Stimulated activated CD4-positive, alpha-beta T cell treated with anti-CD3 and anti-CD28 coated beads, Interleukin-4, amount 100 ng/mL, for 24 hours (primary cell): Measurements from ENCODE around the gene CDC42EP1.

Source experiments
- DNase-seq: peaks from one replicate; pipeline ENCODE4 v3.0.0-alpha.2; 2020

Gene CDC42EP1

DNA sequence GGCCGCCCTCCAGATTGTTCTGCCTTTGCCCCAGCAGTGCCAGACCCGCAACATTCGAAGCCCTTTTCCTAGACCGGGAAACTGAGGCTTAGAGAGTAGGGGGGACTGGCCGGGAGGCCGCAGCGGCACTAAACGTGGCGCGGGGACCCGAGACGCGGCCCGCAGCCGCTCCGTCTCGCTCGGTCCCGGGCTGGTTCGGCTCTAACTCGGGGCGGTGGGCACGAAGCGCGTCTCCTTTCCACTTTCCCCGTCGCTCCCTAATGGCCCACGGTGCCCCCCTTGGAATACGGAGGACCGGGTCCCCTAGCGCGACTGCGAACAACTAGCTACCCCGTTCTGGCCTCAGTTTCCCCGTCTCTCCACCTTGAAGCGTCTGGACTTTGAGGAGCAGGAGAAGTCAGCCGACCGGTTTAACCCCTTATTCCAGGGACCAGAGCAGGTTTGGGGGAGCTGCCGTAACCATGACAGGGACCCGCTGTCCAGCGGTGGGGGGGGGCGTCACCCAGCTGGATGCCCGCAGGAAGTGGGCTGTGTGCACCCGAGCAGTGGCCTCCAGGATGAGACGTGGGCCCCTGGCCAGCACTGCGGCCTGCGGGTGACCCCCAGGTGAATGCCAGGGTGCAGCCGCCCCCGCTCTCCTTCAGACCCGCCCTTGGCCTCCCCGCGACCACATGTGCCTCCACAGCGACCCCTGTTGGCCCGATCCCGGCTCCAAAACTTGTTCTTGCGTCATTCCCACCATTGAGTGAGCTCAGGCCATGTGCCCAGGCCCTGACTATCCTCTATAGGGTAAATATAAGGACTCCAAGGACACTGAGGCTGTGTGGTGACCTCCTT lies 1.1 kb downstream of the CDC42EP1 start:
- peak; percentile 83 for DNase-seq

DNA sequence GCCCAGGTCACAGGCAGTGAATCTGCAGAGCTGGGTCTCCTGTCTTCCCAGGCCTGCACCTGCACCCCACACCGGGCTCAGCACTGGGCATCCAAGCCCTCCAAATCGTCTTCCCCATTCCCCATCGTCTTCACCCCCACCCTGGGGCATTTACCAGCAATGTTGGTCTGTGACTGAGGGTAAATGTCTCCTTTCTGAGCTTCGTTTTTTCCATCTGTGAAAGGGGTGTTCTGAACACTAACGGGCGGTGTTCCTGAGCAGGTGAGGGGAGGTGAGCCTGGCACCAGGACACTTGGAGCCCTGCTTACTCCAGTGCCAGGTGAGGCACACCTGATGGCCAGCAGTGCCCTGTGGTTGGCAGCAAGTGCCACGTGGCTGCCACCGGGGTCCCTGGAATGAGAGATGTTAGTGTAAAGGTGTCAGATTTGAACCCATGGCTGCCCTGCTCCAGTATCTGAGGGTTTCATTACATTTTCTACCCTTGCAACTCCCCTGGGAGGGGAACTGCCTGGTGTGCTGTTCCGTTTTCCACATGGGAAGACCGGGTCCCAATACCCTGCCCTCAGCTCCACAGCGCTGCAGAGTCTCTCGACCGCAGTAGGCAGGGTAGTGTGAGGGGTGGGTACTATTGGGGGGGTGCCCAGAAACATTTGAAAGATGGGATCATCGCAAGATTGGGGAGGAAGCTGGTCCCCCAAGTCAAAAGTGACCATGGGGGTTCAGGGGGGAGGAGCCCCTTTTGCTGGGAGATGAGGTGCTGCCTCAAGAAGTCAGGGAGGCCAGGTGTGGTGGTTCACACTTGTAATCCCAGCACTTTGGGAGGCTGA lies 2.0 kb downstream of the CDC42EP1 start:
- DNase-seq = no peak

DNA sequence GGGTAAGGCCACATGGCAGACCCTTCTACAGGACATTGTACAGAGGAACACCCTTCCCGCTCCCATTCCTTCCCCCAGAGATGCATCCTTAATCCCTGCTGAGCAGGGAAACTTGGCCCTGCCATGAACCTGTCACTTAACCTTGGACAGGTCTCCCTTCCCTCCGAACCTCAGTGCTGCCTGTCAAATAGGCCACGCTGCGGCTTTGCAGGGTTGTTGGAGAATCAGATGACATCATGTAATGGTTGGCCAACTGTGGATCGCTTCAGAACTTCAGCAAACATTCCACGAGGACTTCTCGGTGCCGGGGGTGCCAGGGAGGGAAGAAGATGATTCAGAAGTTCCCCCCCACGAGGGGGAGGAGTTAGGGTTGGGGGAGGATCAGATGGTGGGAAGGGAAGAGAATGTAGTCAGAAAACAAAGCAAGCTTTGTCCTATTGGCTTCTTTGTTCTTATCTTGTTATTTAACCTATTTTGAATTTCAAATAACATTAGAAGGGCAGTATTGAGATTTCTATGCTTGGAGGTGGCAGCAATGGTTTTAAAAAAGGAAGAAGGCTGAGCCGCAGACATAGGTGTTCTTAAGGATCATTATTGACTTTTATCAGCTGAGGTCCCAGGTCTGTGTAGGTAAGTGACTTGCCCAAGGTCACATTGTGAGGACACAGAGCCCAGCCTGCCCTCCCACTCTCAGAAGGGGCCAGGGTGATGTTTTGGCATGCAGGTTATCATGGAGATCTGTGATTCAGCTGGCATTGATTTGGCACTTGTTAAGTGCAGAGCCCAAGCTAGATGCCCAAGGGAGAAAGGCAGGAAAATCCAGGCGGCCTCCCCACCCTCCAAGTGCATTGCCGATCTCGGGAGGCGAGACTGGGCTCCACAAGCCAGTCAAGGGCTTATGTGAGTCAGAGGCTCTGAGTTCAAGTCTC lies 3.1 kb downstream of the CDC42EP1 start:
- DNase-seq = no peak

DNA sequence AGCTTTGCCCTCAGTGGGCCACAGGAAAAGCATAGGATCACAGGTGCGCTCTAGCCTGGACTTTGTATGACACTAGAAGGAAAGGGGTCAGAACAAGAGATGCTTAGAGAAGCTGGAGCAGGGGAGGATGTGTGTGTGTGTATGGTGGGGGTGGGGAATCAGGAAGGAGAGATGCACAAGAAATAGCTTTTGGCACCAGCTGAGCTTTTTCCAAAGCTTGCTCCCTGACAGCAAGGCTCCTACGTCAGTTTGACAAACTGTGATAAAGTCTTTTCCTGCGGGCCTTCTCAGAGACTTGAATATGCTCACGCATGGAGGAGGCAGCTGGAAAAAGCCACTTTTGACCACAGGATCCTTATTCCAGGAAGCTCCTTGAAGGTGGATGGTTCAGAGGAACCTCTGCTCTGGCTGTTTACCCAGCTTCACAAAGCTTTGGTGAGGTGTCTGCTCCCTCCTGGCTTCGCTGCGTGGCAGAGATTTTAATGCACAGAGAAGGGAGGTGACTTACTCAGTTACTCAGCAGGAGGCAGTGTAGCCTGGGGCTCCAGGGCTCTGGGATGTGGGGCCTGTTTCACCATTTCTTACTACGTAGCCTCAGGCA lies 3.9 kb downstream of the CDC42EP1 start:
- DNase-seq = no peak

DNA sequence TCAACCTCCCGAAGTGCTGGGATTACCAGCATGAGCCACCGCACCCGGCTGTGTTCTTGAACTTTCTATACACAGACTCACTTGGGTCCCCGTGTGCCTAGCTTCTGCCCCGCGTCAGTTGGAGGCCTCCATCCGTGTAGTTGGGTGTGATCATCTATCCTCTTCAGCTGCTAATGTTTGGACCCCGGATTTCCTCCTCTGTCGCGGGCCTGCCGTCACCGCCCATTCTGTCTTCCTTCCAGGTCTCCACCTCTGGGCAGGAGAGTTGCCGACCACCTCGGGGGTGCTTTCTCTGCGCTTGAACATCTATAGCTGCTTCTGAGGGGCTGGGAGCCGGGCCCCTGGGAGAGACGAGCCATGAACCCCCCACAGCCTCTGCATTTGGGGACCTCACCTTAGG lies 5.5 kb downstream of the CDC42EP1 start:
- no peak for DNase-seq

DNA sequence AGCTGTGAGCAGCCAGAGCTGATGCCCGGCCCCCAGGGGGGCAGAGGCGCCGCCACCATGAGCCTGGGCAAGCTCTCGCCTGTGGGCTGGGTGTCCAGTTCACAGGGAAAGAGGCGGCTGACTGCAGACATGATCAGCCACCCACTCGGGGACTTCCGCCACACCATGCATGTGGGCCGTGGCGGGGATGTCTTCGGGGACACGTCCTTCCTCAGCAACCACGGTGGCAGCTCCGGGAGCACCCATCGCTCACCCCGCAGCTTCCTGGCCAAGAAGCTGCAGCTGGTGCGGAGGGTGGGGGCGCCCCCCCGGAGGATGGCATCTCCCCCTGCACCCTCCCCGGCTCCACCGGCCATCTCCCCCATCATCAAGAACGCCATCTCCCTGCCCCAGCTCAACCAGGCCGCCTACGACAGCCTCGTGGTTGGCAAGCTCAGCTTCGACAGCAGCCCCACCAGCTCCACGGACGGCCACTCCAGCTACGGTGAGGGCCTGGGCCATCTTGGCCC lies 6.1 kb downstream of the CDC42EP1 start:
- peak; percentile 14 for DNase-seq

DNA sequence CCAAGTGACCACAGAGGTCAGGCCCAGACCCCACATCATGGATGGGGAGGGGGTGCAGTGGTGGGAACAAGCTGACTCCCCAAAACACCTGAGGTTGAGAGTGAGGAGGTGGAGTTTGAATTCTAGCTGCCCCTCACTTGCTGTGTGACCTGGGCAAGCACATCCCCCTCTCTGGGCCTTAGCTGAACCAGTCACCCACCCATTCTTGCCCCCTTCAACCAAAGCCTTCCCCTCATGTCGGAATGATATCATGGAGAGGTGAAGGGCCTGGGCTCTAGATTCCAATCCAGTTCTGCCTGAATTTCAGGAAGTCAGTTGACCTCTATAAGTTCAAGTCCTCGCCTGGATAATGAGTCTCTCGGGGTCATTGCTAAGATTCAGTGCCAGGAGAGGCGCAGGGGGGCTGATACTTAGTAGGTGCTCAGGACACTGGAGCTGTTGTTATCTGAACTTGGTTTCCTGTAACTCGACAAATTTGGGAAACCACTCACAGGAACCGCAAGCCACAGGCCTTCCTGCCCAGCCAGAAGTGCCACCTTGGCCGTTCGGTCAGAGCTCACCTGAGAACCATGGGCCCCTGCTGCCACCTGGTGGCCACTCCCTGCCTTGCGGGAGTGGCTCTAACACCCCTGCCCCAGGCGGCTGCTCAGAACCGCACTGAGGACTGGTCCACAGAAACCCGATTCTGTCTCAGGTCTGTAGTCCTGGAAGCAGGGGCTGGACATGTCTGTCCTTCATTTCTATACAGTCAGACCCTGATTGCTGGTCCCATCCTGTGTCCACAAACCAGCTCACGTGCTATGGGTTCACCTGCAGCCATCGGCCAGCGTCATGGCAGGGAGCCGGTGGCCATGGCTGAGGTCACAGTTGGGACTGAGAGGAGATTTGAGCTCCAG lies 6.9 kb downstream of the CDC42EP1 start:
- peak; percentile 90 for DNase-seq

DNA sequence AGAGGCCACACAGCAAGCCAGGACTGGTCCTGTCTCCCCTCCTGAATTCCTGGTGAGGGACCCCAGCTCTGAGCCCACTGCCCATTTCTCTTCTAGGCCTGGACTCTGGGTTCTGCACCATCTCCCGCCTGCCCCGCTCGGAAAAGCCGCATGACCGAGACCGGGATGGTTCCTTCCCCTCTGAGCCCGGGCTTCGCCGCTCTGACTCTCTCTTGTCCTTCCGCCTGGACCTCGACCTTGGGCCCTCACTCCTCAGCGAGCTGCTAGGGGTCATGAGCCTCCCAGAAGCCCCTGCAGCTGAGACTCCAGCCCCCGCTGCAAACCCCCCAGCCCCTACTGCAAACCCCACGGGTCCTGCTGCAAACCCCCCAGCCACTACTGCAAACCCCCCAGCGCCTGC lies 7.7 kb downstream of the CDC42EP1 start:
- no peak for DNase-seq

DNA sequence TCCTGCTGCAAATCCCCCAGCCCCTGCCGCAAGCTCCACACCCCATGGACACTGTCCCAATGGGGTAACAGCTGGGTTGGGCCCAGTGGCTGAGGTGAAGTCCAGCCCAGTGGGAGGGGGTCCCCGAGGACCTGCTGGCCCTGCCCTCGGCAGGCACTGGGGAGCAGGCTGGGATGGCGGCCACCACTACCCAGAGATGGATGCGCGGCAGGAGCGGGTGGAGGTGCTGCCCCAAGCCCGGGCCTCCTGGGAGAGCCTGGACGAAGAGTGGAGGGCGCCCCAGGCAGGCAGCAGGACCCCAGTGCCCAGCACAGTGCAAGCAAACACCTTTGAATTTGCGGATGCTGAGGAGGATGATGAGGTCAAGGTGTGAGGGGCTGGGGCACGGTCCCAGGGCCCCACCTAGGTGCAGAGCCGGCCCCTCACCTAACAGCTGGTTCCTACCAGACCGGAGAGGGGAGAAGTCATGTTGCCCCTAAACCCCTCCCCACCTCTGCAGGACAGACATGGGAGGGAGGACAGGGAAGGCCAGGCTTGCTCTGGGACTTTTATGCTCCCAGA lies 8.2 kb downstream of the CDC42EP1 start:
- no peak for DNase-seq

DNA sequence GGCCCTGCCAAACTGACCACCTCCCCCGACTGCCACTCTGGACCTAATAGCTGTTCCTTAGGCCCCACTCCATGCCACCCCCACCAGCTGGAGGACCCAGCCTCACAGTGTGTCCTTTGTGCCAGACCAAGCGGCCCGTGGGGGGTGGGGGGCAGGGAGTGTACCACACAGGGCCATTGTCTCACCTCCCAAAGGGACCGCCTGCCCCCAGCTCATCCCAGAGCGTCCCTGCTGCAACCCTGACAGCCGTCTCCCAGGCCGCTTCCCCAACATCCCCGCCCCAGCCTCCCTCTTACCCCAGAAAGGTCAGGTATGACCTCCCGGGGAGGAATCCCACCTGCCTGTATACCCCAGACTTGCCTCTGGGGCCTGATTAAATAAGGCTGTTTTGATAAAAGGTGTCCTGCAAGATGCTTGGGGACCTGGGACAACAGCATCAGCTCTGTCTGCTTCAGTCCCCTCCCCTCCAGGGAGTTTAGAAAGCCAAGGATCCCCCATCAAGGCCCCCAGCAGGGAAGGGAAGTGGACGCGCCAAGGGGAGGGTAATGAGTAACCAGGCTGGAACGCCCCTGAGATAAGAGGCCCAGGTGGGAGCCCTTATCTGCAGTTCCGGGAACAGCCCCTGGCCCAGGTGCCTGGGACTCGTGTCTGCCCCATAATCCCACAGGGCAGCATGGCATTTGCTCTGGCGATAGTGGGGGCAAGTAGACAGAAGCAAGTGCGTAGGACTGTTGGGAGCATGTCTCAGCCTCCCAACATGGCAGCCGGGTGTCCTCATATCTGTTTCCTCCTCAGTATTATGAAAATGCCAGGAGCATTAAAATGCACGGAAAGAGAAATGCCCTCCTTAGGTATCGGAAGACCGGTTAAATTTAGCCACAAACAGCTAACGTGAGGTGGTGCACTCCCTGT lies 9.0 kb downstream of the CDC42EP1 start:
- no peak for DNase-seq

DNA sequence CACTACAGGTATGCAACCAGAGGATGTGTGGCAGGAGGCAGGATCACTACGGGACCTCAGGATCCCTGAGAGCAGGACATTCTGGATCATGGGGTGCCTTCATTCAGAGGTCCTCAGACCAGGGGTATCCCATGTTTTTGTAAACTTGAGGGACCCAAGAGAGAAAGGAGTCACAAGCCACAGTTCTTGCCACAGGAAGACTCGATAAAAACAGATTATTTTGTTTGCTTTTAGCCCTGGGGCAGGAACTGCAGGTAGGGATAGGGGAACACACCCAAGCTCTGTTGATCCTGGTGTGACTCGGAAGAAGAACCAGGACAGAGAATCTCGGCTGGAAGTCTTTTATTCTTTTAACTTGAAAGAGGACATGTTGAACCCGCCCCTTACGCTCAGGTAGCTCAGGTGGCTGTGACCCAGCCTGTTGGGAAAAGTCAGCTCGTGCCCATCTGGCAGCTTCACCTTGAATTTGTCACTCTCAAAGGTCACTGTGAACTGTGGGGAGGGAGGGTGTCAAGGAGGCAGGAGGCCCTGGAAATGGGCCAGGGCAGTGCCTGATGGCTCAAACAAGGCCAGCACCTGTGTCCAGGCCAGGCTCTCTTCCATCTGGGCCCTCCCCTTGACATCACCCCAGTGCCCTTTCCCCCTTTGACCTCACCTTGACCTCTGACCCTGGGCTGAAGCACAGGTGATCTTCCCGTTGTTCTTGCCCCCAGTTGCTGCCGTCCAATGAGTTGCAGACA lies 9.8 kb downstream of the CDC42EP1 start:
- DNase-seq = no peak

DNA sequence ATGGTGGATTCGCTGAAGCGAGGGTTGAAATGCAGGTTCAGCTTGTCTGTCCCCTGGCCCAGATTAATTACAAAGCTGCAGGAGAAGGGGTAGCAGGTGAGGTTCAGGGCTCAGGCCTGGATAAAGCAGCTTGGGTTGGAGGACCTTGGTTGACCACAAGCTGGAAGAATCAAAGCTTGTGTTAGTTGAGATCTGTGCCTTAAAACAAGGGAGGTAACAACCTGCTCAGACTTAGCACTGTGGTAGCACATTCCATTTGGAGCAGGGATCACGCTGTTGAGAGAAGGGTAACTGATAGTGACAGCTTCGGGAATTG lies 10.3 kb downstream of the CDC42EP1 start:
- no peak for DNase-seq

DNA sequence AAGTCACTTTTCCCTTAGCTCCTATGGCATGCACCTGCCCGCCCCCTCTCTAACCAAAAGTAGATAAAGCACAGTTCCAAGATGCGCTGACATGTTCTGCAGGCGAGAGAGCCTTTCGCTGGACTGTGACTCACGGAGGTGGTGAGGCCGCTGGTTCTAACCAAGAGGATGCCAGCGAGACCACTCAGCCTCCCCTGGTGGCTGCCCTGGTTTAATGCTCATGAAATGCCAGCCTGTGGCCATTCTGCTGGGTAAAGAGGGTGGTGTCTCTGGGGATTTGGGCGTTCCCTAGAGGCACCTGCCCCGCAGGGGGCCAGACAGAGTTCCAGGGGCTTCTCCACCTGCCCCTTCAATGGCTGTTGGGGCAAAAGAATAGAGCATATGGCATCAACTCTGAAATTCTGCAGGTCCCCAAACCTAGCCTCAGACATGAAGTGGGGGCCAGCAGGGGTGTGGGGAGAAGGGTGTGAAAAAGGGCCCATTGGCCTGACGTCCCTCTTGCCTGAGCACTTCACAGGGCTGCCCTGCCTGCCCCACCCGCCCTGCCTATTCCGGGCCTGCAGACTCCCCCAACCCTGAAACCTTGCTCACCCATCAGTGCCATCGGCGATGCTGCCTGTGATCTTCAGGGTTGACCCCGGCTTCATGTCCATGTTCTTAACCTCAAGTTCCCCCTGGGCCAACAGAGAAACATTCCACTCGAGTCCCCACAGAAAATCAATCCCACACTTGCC lies 11.1 kb downstream of the CDC42EP1 start:
- DNase-seq = no peak

DNA sequence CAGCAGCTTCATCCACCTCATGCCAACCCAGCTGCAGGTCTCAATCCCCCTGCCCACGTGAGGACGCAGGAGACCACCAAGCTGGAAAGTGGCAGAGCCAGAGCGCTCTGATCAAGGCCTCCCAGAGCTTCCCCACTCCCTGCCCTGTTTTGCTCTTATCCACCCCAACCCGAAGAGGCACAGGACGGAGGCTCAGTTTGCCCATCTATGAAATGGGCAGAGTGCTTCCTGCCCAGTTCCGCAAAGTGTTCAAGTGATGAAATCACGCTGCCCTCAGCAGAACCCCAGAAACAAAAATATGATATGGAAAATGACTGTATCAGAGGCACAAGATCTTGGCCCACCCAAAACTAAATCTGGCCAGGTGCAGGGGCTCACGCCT lies 11.7 kb downstream of the CDC42EP1 start:
- no peak for DNase-seq

DNA sequence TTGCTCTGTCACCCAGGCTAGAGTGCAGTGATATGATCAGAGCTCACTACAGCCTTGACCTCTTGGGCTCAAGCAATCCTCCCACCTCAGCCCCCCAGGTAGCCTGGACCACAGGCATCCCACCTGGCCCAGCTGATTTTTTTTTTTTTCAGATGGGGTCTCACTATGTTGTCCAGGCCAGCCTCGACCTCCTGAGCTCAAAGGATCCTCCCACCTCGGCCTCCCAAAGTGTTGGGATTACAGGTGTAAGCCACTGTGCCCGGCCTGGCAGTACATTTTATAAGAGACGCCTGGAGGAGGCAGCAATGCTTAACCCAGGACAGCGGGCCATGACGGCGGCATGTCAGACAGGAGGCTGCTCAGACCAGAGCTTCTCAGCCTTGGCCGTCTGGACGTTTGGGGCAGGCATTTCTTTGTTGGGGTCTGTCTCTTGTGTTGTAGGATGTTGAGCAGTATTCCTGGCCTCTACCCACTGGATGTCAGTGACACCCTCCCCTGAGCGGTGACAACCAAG lies 15.3 kb downstream of the CDC42EP1 start:
- DNase-seq = no peak

DNA sequence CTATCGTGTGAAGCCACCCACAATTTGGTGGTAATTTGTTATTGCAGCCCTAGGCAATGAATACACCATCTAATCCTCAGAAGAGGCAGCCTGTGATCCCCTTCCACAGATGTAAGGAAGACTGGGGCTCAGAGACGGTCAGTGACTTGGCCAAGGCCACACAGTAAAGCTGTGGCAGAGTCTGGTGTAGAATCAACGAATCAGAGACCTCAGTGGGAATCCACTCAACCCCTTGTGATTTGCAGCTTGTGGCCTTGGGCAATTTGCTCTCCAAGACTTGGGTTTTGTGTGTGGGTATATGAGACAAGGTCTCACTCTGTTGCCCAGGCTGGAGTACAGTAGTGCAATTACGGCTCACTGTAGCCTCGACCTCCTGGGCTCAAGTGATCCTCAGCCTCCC lies 17.7 kb downstream of the CDC42EP1 start:
- no peak for DNase-seq

DNA sequence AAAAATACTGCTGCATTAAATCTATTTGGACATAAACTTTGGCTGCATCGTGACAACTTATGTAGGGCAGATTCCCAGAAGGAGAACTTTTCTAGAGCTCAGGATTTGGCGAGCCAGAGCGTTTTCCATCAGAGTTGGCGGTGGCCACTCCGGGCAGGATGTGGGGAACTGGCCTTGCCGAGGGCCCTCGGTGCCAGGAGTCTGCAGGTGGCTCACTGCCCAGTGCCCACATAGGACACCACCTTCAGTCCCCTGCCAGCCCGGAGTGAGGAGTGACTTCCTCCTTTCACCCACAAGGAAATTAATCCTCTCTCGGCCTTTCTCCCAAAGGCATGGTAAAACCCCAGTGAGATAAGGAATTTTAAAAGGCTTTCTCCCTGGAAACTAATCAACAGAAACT lies 21.2 kb downstream of the CDC42EP1 start:
- no peak for DNase-seq

DNA sequence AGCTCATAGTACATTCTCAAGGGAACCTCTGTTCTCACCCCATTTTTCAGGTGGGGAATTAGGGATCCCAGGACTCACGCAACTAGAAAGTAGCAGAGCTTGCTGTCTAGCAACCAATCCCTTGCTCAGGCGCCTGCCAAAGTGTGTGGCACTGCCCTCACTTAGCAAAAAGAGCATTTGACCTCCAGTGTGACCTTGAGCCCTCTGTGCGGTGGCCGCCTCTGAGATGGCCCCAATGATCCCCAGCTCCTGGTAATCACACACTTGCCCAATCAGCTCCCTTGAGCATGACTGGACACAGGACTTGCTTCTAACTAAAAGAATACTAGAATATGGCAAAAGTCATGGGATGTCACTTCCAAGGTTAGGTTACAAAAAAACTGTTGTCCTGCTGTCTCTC lies 22.2 kb downstream of the CDC42EP1 start:
- DNase-seq = no peak
